Body of pancreas (tissue), 4 donors: Measurements from ENCODE around the gene VEGFD. TPM values are rescaled to one million over a fixed set of nuclear protein-coding genes. Genes with fewer than 3 reads are reported as not detected.

Experiments
- ATAC-seq: fragments of 150-250 bp; one replicate; pipeline ENCODE4 v1.9.1; 2016
- DNase-seq, 4 donors: peaks; one replicate each; pipeline ENCODE4 v3.0.0-alpha.2; 2019
- H3K27ac ChIP-seq, 4 donors: fragments of 200-600 bp; sonication (generic); 1 replicate in 3 of 4; 2 replicates in 1 of 4; pipeline versions ENCODE4 v1.5.1 to v1.6.1; 2016 to 2019; ENCODE audit warnings: mild to moderate bottlenecking in 1 of 4, mixed read lengths in 1 of 4, moderate library complexity in 1 of 4
- H3K27me3 ChIP-seq, 2 donors: fragments of 200-600 bp; sonication (generic); one replicate each; pipeline ENCODE4 v1.6.0; 2016; ENCODE audit warnings: mild to moderate bottlenecking in 1 of 2
- H3K36me3 ChIP-seq, 2 donors: fragments of 200-600 bp; sonication (generic); replicated peaks in 1 of 2; 2 replicates each; pipeline ENCODE4 v1.5.1; 2016; ENCODE audit warnings: low read depth in 2 of 2; ENCODE audit not compliant: insufficient read depth in 1 of 2
- H3K4me1 ChIP-seq: fragments of 200-600 bp; sonication (generic); one replicate; pipeline ENCODE4 v1.6.0; 2016
- H3K4me3 ChIP-seq, 2 donors: fragments of 200-600 bp; sonication (generic); 1 replicate in 1 of 2; 2 replicates in 1 of 2; pipeline ENCODE4 v1.5.1; 2016 to 2019
- H3K9me3 ChIP-seq, 3 donors: fragments of 200-600 bp; sonication (generic); 1 replicate in 2 of 3; 2 replicates in 1 of 3; pipeline ENCODE4 v1.5.1; 2016
- CTCF ChIP-seq, 7 experiments: fragments of 450-650 bp in 4 of 7; fragments of 200-600 bp in 3 of 7; sonication (generic) in 3 of 7; IDR thresholded peaks; one replicate each; pipeline ENCODE4 v1.5.1; 2016 to 2019; ENCODE audit warnings: antibody characterized with exemption in 7 of 7
- POLR2A ChIP-seq, 3 donors: fragments of 450-650 bp; IDR thresholded peaks; one replicate each; pipeline ENCODE4 v1.6.1; 2016; ENCODE audit warnings: antibody characterized with exemption in 3 of 3, mild to moderate bottlenecking in 2 of 3
- WGBS, 2 donors: methylation state at CpG; one replicate each; pipeline ENCODE4 v1.1.5; 2017; 5-methylcytosine and 5-hydroxymethylcytosine counted together
- intact Hi-C: fragments of 100-400 bp; cut with DNase I; formaldehyde crosslinking; loops from one replicate; pipeline ENCODE4 v1.15.1; 2023
- total RNA-seq, 2 donors: library from RNA; depleted of rRNA; stranded (reverse); fragments of >200 nt; gene quantifications; one replicate each; pipeline ENCODE4 v1.1.0, GENCODE V29; 2016

VEGFD gene
- total RNA-seq, 2 donors from 2014 or later = 0.66 TPM; not detected in 1

GRCh38 chrX:15343075-15343476, 41.1 kb downstream of the VEGFD start:
- H3K9me3 ChIP-seq = no peaks in the 10 kb centered on the region
- intact Hi-C loops = no loop called here
- H3K4me1 ChIP-seq = no peaks in the 10 kb centered on the region
- ATAC-seq (peak; percentile 66), DNase-seq (peak in 3 of 4 donors; percentile 7 to 19 (median 19))
- no peaks in the 10 kb centered on the region for H3K36me3 ChIP-seq
- no peak overlapping the region for H3K4me3 ChIP-seq
- WGBS, 2 donors = 47 to 56% methylated on average over 5 of the region's 5 CpGs
- TF ChIP-seq POLR2A (IDR thresholded peaks at IDR 0.05) = no peak
- no peak for TF ChIP-seq CTCF (IDR thresholded peaks at IDR 0.05)
- no peak overlapping the region for H3K27ac ChIP-seq
- no peaks in the 10 kb centered on the region for H3K27me3 ChIP-seq

- intact Hi-C loops = no loop called here
- ATAC-seq (no peak), DNase-seq (no peak)
- 89 to 90% methylated on average over 2 of the region's 2 CpGs for WGBS, 2 donors
- TF ChIP-seq CTCF (IDR thresholded peaks at IDR 0.05) = no peak
- no peak for TF ChIP-seq POLR2A (IDR thresholded peaks at IDR 0.05)
- Histone ChIP-seq H3K27me3 (no peaks in the 10 kb centered on the region), H3K4me3 (no peak overlapping the region), H3K27ac (no peak overlapping the region), H3K36me3 (no peaks in the 10 kb centered on the region), H3K9me3 (no peaks in the 10 kb centered on the region), H3K4me1 (no peaks in the 10 kb centered on the region)
These were observed 43.3 kb downstream of the VEGFD start for GRCh38 chrX:15340867-15341266.

GRCh38 chrX:15336023-15336413, 48.2 kb downstream of the VEGFD start:
- Histone ChIP-seq H3K36me3 (peaks cover 0 to 4% of the 10 kb centered on the region in 2 donors), H3K4me3 (no peak overlapping the region), H3K27me3 (no peaks in the 10 kb centered on the region), H3K9me3 (no peaks in the 10 kb centered on the region), H3K4me1 (peaks cover 8% of the 10 kb centered on the region), H3K27ac (peak overlapping the region in 3 of 4 donors; percentile 37 to 98 (median 95))
- TF ChIP-seq CTCF (IDR thresholded peaks at IDR 0.05) = no peak
- TF ChIP-seq POLR2A (IDR thresholded peaks at IDR 0.05) = no peak
- 0% methylated on average over 10 of the region's 10 CpGs for WGBS, 2 donors
- DNase-seq (peak; percentile 21 to 42 (median 22)), ATAC-seq (peak; percentile 5)
- intact Hi-C loops = no loop called here

GRCh38 chrX:15335135-15336022, 48.8 kb downstream of the VEGFD start, which contains the start of gene PIGA:
Gene PIGA, minus strand, starts transcription at chrX:15335523. Its CDS starts 3,593 bp downstream, at chrX:15331930.
- DNase-seq (peak; percentile 94 to 97 (median 95)), ATAC-seq (peak; percentile 98)
- intact Hi-C loops = no loop called here
- H3K27me3 ChIP-seq = no peaks in the 10 kb centered on the region
- no peaks in the 10 kb centered on the region for H3K9me3 ChIP-seq
- H3K36me3 ChIP-seq = peaks cover 0 to 5% of the 10 kb centered on the region in 2 donors
- 0 to 1% methylated on average over 13 to 54 of the region's 72 CpGs for WGBS, 2 donors
- no peak within 1 kb of the TSS for H3K4me3 ChIP-seq
- peaks cover 8% of the 10 kb centered on the region for H3K4me1 ChIP-seq
- TF ChIP-seq CTCF (IDR thresholded peaks at IDR 0.05) = no peak
- peak; percentile 99 for TF ChIP-seq POLR2A (IDR thresholded peaks at IDR 0.05)
- H3K27ac ChIP-seq = peak within 1 kb of the TSS; percentile 82 to 98 (median 93)
